Prostate gland (tissue), 2 donors: ENCODE measurements around the gene PDE6C.

Source experiments
- CTCF ChIP-seq, 4 experiments: fragments of 200-600 bp in 2 of 4; fragments of 450-650 bp in 2 of 4; sonication (generic) in 2 of 4; IDR thresholded peaks; 1 replicate in 3 of 4; 2 replicates in 1 of 4; pipeline ENCODE4 v1.5.1; 2016 to 2019; ENCODE audit warnings: antibody characterized with exemption in 4 of 4, mild to moderate bottlenecking in 2 of 4, moderate library complexity in 2 of 4
- POLR2A ChIP-seq: fragments of 450-650 bp; IDR thresholded peaks from one replicate; pipeline ENCODE4 v1.6.1; 2016; ENCODE audit warnings: antibody characterized with exemption, mild to moderate bottlenecking
- POLR2AphosphoS5 ChIP-seq: sonication (generic); formaldehyde crosslinking; IDR thresholded peaks from one replicate; pipeline ENCODE4 v1.6.1; 2017; ENCODE audit warnings: antibody characterized with exemption

GRCh38 chr10:93615576-93616235 is 3.4 kb downstream of the PDE6C start:
- no peak for TF ChIP-seq POLR2A
- no peak for TF ChIP-seq CTCF (IDR thresholded peaks at IDR 0.05)
- no peak for TF ChIP-seq POLR2AphosphoS5
